Skeletal muscle tissue (tissue), 4 donors: Measurements from ENCODE around the gene KRT36. TPM values are rescaled to one million over a fixed set of nuclear protein-coding genes. Genes with fewer than 3 reads are reported as not detected.

ENCODE experiments used
- H3K27ac ChIP-seq: one replicate; pipeline ENCODE4 v1.7.0; 2013; ENCODE audit warnings: mild to moderate bottlenecking, low read depth, low read length, inconsistent platforms
- H3K27me3 ChIP-seq, 3 donors: one replicate each; pipeline ENCODE4 v1.7.0; 2013; ENCODE audit warnings: low read length in 3 of 3; ENCODE audit not compliant: control insufficient read depth in 3 of 3, insufficient read depth in 3 of 3
- H3K36me3 ChIP-seq, 3 donors: one replicate each; pipeline ENCODE4 v1.7.0; 2013; ENCODE audit warnings: low read length in 3 of 3; ENCODE audit not compliant: control insufficient read depth in 3 of 3, insufficient read depth in 3 of 3
- H3K4me1 ChIP-seq, 3 donors: one replicate each; pipeline ENCODE4 v1.7.0; 2013; ENCODE audit warnings: low read length in 3 of 3, mild to moderate bottlenecking in 3 of 3; ENCODE audit not compliant: control insufficient read depth in 3 of 3, insufficient read depth in 3 of 3
- H3K4me3 ChIP-seq, 3 donors: one replicate each; pipeline ENCODE4 v1.7.0; 2013; ENCODE audit warnings: low read length in 3 of 3
- H3K9ac ChIP-seq, 3 donors: one replicate each; pipeline ENCODE4 v1.7.0; 2013; ENCODE audit warnings: low read length in 3 of 3, mild to moderate bottlenecking in 3 of 3, moderate library complexity in 2 of 3, low read depth in 1 of 3
- H3K9me3 ChIP-seq, 3 donors: one replicate each; pipeline ENCODE4 v1.7.0; 2013; ENCODE audit warnings: low read length in 3 of 3; ENCODE audit not compliant: control insufficient read depth in 3 of 3
- total RNA-seq: library from RNA; depleted of rRNA; stranded (reverse); fragments of >200 nt; gene quantifications from one replicate; pipeline ENCODE4 v1.2.3, GENCODE V29; 2014
- donor health status: Osteomylitis.

The KRT36 gene
- total RNA-seq, 1 donor from 2014 or later, result not detected

DNA sequence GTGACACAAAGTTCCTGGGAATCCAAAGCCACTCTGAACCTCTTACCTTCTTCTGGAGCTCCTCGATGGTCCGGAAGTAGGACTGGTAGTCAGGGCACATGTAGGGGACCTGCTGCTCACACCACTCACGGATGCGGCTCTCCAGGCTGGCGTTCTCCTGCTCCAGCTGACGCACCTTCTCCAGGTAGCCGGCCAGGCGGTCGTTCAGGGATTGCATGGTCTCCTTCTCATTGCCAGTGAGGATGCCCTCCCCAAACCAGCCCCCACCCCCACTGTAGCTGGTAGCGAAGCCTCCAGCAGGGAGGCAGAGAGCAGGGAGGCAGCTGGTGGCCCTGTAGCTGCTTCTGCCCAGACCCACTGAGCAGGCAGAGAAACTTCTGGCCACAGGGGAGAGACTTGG, 9.1 kb downstream of the KRT36 start:
- H3K4me3 ChIP-seq, result no peak overlapping the region
- peaks cover 0 to 4% (median 0%) of the 10 kb centered on the region in 3 donors for H3K27me3 ChIP-seq
- no peaks in the 10 kb centered on the region for H3K4me1 ChIP-seq
- no peaks in the 10 kb centered on the region for H3K36me3 ChIP-seq
- H3K9me3 ChIP-seq, result no peaks in the 10 kb centered on the region
- H3K9ac ChIP-seq, result no peak overlapping the region
- H3K27ac ChIP-seq, result no peak overlapping the region

DNA sequence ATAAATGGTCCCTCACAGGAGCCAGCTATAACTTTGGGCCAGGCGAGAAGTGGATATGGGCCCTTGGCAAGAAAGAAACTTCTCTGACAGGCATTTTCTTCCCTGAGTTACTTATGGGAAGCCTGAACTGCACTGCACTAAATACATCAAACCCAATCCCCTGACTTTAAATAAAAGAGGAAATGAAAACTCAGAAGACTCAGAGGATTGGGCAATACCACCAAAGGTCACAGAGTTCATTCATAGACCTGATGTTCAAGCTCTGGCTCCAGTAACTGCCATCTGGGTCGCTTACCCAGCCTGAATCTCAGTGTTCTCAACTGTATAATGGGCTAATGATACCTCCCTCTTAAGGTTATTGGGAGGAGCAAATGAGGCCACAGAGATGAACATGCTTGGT, 9.6 kb downstream of the KRT36 start:
- Histone ChIP-seq H3K27me3 (peaks cover 0 to 4% (median 0%) of the 10 kb centered on the region in 3 donors), H3K9me3 (no peaks in the 10 kb centered on the region), H3K36me3 (no peaks in the 10 kb centered on the region), H3K27ac (no peak overlapping the region), H3K9ac (no peak overlapping the region), H3K4me1 (peaks cover 0 to 4% (median 3%) of the 10 kb centered on the region in 3 donors), H3K4me3 (no peak overlapping the region)

DNA sequence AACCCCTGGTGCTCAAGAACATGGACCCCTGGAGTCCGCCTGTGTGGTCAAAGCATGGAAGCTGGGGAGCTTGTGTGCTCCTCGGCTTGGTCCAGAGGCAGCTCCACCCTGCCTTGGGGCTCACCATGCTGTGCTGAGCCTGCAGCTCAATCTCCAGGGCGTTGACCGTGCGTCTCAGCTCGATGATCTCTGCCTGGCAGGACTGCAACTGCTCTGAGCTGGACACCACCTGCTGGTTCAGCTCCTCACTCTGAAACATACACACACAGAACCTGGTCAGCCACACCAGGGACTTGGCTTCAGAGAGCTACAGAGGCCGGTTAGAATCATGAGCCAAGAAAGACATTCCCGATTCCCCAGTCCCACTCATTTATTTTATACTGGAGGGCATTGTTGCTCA, 11.5 kb downstream of the KRT36 start:
- peaks cover 0 to 11% (median 6%) of the 10 kb centered on the region in 3 donors for H3K4me1 ChIP-seq

DNA sequence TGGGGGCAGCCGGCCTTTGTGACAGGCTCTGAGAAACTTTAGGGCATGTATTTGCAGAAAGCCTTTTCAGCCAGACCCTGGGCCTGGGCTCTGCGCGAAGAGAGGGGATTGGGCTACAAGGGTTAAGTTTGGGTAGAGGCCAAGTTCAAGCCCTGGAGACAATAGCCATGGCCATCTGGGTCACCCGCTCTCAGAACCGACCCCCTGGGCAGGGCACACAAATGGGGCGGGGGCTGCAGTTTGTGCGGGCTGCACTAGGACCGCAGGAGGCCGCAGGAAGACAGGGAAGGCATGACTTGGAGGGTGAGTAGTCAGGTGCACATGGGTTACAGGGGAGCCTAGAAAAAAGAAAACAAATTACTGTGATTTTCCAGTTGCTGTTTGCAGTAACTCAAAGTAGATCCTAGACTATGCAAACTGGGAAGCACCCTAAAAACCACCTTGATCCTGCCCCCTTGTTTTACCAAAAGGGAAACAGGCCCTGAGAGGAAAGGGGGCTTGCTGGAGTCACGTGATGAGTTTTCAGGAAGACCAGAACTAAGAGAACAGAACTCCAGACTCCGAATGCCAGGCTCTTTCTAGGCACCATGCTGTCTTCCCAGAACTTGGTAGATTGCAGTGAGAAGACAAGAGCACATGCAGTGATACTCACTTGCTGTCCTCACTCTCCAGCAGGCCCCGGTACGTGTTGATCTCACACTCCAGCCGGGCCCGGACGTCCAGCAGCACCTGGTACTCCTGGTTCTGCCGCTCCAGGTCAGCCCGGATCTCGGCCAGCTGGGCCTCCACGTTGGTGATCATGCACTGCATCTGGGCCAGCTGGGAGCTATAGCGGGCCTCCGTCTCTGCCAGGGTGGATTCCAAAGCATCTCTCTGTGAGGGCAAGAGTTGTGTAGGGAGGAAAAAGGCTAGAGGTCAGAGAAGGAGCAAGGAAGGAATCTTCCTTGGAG, 12.6 kb downstream of the KRT36 start:
- Histone ChIP-seq H3K4me1 (peaks cover 0 to 11% (median 6%) of the 10 kb centered on the region in 3 donors), H3K36me3 (no peaks in the 10 kb centered on the region), H3K4me3 (no peak overlapping the region), H3K27ac (no peak overlapping the region), H3K9me3 (no peaks in the 10 kb centered on the region), H3K27me3 (no peaks in the 10 kb centered on the region), H3K9ac (no peak overlapping the region)

More for the DNA sequence above, 11.5 kb downstream of the KRT36 start:
- Histone ChIP-seq H3K4me3 (no peak overlapping the region), H3K9me3 (no peaks in the 10 kb centered on the region), H3K36me3 (no peaks in the 10 kb centered on the region), H3K9ac (no peak overlapping the region), H3K27me3 (no peaks in the 10 kb centered on the region), H3K27ac (no peak overlapping the region)

DNA sequence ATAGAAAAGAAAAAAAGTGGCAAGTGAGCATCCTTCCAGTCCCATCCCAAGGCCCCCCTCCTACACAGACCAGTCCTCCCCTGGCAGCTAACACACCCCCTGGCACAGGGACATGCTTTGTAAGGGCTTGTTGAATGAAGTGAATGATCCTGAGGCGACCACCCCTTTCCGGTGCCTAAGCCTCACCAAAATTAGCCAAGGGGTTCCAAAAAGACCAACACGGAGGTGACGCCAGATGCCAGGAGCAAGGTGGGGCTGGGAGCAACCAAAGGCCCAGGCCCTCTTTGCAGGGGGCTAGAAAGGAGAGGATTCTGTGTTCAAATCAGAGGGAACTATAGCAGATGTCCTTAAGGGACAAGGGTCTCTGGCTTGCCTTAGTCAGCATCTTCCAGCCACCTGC, 14.3 kb downstream of the KRT36 start:
- peak overlapping the region; percentile 36 for H3K27ac ChIP-seq
- H3K4me3 ChIP-seq, result no peak overlapping the region
- no peak overlapping the region for H3K9ac ChIP-seq
- no peaks in the 10 kb centered on the region for H3K36me3 ChIP-seq
- H3K4me1 ChIP-seq, result peaks cover 0 to 11% (median 6%) of the 10 kb centered on the region in 3 donors
- no peaks in the 10 kb centered on the region for H3K27me3 ChIP-seq
- H3K9me3 ChIP-seq, result no peaks in the 10 kb centered on the region

DNA sequence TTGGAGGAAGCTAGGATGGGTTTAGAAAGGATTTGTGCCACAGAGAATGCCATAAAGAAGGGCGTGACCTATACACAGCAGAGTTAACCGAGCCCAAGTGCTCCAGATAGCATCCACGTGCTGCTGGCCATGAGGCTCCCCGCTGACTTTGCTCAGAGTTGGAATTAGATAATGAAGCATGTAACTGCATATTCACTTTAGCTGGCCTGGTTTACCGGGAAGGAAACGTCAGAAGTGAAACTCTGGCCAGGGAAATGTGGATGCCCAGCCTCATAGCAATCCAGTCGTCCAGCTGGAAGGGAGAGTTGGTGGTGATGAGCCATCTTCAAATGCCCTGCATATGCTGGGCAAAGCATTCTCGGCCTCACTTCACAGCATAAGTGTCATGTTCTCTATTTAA, 14.8 kb downstream of the KRT36 start:
- Histone ChIP-seq H3K36me3 (no peaks in the 10 kb centered on the region), H3K27me3 (no peaks in the 10 kb centered on the region), H3K9me3 (no peaks in the 10 kb centered on the region), H3K4me1 (peaks cover 0 to 11% (median 6%) of the 10 kb centered on the region in 3 donors), H3K4me3 (no peak overlapping the region), H3K9ac (no peak overlapping the region), H3K27ac (peak overlapping the region; percentile 36)

DNA sequence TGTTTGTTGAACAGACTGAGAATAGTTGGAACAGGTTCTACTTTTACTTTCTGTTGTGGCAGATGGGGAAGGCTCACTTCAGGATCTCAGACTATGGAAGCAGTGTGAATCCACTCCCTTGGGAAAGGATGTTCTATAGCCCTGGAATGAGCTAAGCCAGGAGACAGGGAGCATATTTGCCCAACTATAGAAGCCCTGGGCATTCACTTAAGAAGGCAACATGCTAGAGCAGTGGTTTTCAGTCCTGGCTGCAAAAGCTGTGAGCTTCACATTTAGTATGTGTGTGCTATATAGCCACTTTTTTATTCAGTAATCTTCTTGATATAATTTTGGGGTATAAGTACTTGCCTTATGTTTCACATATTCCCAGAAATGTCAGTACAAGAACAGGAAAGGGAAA, 21.4 kb downstream of the KRT36 start:
- H3K9me3 ChIP-seq, result peaks cover 0 to 2% (median 0%) of the 10 kb centered on the region in 3 donors
- H3K27ac ChIP-seq, result no peak overlapping the region
- H3K36me3 ChIP-seq, result no peaks in the 10 kb centered on the region
- H3K4me1 ChIP-seq, result peaks cover 8 to 12% (median 9%) of the 10 kb centered on the region in 3 donors
- no peak overlapping the region for H3K4me3 ChIP-seq
- no peak overlapping the region for H3K9ac ChIP-seq
- peaks cover 0 to 11% (median 0%) of the 10 kb centered on the region in 3 donors for H3K27me3 ChIP-seq

DNA sequence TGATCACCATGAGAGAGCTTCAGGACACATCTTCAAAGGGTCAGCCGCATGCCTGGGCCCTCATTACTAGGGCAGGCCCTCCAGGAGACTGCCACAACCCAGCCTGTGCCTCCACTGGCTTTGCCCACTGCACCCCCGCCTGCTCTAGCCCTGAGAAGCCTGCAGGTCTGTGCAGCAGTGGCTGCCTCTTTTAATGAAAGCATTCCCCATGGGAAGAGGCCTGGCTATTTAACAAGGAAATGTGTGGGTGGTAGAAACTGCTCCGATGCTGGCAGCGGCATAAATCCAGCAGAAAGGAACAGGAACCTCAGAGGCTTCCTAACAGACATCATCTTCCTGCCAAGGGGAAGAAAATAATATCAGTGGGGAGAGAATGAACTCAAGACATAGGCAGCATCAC, 22.1 kb downstream of the KRT36 start:
- Histone ChIP-seq H3K27ac (no peak overlapping the region), H3K27me3 (peaks cover 0 to 11% (median 0%) of the 10 kb centered on the region in 3 donors), H3K4me3 (no peak overlapping the region), H3K4me1 (peaks cover 8 to 12% (median 11%) of the 10 kb centered on the region in 3 donors), H3K9me3 (peaks cover 0 to 2% (median 0%) of the 10 kb centered on the region in 3 donors), H3K36me3 (no peaks in the 10 kb centered on the region), H3K9ac (no peak overlapping the region)

DNA sequence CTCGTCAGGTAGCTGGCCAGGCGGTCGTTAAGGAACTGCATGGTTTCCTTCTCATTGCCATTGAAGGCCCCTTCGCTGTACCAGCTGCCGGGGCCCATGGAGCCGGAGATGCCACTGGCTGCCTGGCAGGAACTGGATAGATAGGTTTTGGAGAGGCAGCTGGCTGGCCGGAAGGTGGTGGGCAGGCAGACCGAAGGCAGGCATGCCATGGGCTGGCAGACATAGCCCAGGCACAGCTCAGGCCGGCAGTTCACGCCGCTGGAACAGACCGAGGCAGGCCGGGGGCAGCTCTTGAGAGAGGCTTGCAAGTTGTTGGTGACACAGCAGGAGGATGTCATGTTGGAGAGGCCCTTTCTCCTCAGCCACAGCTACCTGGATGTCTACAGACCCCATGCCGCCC, 22.7 kb downstream of the KRT36 start, which contains the start of gene KRT32:
Gene KRT32, minus strand, starts transcription at position 399 of the 400 bp plus-strand sequence. Its CDS starts 61 bp downstream, at position 338.
- Histone ChIP-seq H3K4me1 (peaks cover 8 to 14% (median 12%) of the 10 kb centered on the region in 3 donors), H3K36me3 (no peaks in the 10 kb centered on the region), H3K9ac (no peak within 1 kb of the TSS), H3K27ac (no peak within 1 kb of the TSS), H3K9me3 (peaks cover 0 to 2% (median 0%) of the 10 kb centered on the region in 3 donors), H3K27me3 (peaks cover 0 to 14% (median 0%) of the 10 kb centered on the region in 3 donors), H3K4me3 (no peak within 1 kb of the TSS)

DNA sequence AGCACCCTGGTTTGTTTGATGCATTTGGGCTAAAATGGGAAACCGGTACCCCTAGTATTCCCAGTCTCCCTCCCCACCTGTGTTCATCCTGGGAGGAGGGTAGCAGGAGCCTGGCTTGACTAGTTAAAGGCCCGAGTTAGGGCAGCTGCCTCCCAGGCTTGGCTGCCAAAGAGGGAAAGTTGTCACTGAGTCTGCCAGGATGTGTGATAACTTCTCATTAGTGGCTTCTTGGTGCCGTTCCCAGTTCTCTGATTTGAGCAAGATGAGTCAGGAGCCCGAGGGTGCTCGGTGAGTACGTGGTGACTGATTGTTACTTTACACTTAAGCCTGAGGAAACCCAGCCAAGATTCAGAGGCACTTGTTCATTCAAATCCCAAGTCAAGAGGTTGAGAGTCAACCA, 25.0 kb downstream of the KRT36 start:
- no peak overlapping the region for H3K27ac ChIP-seq
- peaks cover 8 to 14% (median 12%) of the 10 kb centered on the region in 3 donors for H3K4me1 ChIP-seq
- H3K36me3 ChIP-seq, result no peaks in the 10 kb centered on the region
- no peak overlapping the region for H3K4me3 ChIP-seq
- peaks cover 0 to 2% (median 0%) of the 10 kb centered on the region in 3 donors for H3K9me3 ChIP-seq
- H3K27me3 ChIP-seq, result peaks cover 0 to 14% (median 3%) of the 10 kb centered on the region in 3 donors
- peak overlapping the region in 1 of 3 donors; percentile 54 for H3K9ac ChIP-seq
